GM21737 (cell line): ENCODE measurements around the gene ELAVL4.
"Not testable (repeated sequence)": the region's sequence is repeated elsewhere in the genome, so short reads cannot be mapped to it uniquely, and the experiment has no call there.

Experiments used
- ATAC-seq: cut with Tn5 transposase; IDR thresholded peaks from one replicate; pipeline ENCODE4 v1.9.1; 2021; ENCODE audit warnings: mild to moderate bottlenecking, moderate library complexity; ENCODE audit not compliant: unreplicated experiment

ELAVL4 gene

DNA sequence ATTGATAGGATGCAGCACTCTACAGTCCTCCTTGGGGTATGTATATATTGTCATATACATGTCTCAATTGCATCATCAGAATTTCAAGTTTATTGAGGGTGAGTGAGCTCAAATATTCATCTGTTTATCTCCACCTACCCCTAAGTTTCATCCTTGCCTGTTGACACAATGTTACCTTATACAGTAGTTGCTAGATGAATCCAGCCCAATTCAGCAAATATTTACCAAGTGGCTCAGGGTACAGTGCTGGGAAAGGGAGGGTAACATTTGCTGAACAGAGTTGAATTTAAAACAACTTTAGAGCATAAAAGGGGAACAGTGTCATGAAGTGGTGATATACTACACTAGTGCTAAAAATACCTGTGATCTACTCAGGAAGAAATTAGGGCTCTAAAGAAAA is 14.4 kb downstream of the ELAVL4 start:
- no peak for ATAC-seq

DNA sequence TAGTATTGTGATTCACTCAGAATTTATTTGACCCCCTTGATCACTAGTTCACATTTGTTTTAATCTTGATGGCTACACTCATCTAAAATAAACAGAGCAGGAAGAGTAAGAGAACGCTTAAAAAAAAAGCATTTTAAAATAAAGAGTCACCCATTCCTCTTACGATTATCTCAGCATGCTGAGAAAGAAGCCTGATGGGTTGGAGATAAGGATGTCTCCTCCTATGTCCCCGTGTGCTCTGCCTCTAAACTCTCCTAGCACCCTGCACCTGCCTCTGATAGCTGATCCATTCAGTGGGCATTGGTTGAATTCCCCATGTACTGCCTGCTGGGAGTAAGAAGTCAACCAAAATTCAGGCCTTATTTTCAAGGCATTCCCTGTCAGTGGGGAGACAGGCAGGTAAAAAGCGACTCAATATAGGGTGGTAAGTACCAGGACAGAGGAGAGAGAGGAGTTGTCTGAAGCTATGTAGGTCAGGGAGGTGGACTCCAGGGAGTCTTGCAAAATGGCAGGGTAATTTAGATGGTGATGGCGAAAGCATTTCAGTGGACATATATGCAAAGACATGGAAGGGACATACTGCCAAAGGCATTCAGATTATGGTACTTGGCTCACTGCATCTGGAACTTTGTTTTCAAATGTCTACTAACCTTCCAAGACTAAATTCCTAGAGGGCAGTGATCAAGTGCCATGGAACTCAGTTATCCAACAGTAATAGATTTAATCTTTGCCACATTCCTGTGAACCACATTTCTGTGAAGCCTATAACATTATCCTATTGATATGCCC is 18.4 kb downstream of the ELAVL4 start:
- no peak for ATAC-seq

DNA sequence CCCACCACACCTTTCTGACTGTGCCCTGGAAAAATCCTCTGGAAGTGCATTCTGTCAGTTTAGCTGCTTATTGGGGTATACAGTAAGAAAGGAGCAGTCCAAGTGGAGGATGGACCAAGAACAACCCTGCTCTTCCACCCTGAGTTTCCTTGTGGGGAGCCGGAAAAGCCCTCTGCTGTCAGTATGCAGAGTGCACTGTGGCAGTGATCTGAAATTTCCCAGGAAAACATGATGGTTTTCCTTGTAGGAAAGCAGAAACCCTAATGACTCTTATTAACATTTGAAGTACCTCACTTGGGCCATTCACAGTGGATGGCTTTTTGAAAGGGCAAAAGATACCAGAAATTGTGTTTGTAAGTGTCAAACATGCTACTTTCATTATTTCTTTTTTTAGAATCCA is 20.5 kb downstream of the ELAVL4 start:
- ATAC-seq: no peak

DNA sequence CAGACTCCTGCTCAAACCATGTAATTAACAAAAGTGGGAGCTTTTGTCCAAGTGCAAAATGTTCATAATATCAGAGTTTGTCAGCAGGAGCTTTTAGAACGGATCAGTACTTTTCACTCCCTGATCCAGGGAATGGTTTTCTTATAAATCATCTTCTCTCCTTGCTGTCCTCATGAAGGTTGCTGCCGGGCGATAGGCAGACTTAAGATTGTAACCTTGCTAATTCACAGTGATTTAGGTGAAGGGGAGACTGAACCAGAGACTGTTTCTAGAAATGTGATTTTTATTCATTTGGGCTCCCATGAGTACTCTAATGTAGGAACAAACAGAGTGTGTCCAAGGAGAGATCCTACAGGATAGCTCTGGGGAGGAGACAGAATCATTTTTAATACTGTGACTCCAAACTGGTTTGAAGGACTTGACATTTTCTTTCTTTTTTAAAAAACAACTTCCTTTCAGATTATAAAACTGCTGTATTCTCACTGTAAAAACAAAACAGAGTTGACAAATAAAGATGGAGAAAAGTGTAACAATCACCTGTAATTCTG is 23.7 kb downstream of the ELAVL4 start:
- ATAC-seq: no peak

DNA sequence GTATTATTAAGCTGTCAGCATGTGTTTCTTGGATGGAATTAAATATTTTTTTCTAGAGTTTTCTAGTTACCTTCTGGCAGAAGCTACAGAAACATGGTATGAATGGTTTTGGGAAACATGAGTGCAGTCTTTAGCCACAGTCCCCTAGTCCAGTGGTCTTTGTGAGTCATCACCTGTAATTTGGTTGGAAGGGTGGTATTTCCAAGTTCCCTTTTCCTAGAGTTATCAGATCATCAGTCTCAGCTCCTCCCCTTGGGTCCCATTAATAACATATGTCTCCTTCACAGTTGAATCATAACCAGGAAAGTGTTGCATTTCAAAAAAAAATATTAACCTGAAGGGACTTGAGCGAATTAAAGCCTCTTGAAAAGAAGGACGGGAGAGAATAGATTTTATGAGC is 27.0 kb downstream of the ELAVL4 start:
- ATAC-seq: no peak

DNA sequence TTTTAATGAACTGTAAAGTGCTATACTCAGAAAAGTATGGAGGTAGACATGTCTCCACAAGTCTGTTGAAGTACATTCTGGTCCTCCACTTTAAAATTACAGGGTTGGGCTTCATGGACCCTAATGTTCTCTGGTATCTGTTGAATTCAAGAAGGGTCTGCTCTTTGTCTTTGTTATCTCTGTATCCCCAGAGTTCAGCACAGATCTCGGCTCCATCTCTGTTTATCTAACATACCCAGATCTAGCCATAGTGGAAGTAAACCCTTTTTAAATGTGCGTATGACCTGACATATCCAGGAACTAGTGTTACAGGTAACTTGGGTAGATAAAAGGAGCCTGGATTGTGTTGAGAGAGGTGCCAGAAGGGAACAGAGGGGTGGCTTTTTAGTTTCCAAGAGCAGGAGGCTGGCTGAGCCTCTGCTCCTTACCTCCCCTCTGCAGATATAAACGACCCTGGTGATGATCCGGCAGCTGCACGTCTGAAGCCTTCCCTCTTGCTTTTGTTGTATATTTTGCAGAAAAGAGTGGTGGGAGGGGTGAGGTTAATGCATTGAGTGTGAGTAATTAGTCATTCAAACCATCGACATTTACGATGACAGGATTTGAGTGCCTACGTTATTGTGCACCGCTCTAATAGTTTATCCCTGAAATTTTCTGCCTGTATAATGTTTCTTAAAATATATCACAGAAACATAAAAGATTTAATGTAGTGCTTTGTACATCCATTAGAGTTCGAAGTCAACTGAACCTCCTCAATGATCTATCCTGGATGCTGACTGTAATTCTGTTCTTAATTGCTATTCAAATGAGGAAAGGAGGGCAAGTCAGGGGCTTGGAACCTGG is 30.8 kb downstream of the ELAVL4 start:
- ATAC-seq: no peak

DNA sequence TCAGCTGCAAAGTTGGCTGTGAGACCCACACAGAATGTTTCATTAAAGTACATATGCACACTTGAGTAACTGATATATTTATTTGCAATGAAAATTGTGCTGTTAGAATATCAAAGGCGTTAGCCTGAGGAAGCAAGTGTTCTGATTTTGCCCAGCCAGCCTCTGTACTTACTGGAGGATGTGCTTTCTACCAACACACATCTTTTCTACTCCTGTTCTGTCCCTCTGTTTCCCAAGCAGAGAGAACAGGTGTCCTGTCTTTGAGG is 31.4 kb downstream of the ELAVL4 start:
- no peak for ATAC-seq

DNA sequence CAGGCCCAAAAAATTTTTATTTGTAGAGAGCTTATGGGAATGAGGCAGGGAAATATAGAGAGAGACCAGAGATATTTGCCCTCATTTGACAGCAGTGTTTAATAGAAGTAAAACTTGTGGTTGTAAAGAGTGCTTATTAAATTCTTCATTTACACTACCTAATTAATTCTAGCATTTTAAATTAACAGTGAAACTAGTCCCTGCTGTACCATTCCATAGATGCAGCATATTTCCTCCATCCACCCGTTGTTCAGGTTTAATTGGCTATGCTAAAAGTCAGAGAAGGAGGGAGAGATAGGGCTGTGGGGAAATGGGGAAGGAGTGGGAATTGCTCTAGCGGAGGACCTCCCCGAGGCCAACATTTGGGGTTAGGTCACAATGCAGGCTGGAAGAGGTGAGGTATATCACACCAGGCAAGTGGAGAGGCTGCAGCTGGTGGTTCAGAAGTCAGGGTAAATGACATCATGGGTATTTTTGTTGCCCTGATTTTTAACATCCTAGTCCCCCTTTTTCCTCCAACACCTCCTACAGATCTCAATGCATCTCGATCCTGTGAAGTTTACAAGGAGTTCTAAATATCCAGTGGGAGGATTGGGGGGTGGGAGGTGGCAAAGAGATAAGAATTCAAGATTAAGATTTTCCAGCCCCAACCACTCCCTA is 38.6 kb downstream of the ELAVL4 start:
- no peak for ATAC-seq

DNA sequence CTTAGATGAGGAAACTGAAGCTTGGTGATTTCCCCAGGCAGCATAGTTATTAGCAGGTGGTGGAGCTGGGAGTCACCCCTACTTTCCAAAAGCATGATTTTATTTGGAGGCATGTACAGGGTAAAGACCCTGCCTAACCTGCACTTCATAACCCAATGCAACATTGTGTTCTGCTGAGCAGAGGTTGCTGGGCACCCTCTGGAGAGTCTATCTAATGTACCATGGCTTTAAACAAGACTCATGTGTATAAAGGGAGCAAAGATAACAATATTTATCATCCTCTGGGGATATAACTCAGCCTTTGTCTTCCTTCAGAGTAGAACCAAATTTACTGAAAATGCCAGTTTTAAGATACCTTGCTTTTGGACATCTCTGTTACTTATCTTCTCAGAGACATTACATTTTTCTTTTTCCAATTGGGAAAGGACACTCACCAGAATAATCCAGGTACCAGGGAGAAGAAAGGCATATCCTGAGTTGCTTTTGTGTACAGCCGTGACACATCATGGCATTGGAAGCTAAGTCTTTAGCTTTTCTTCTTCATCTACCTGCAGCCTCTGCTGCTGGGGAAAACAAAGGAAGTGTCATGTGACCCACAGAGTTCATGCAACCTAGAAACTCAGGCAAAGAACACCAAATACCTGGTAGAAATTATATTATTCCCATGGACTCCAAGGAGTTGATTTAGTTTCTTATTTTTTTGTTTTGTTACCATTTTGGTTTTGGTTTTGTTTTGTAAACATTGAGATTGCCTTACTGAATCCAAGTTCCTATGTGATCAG is 39.6 kb downstream of the ELAVL4 start:
- ATAC-seq: no peak

DNA sequence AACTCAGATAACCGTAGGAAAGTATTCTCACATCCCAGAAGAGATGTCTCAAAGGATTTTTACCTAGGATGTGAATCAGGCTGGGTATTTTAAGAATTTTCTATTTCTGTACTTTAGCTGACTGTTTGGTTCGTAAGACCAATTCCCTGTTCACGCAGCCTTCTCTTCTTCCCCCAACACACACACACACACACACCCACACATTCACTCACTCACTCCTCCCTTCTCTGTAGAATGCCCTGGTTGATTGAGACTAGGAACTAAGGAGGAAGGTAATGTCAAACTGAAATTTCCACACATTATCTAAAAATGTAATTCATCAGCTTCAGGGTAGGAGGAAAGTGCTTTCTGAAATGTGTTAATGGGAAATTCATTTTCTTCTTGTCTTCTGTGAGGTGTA is 43.5 kb downstream of the ELAVL4 start:
- no peak for ATAC-seq

DNA sequence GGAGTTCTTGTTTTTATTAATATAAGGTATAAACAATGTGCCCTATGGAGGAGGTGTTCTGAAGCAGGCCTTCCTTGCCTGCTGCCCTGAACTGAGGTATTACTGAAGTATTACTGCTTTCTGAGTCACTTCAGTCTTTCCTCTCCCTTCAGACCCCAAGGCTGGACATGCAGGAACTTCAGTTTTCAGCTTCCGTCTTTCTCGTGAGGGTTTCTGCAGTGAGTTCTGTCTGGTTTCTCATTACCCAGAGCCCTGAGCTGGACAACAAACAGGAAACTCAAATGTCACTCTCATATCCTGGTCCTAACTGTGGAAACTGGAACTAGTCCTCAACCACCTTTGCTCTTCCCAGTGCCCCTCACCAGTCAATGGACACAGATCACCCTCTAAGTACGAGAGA is 46.8 kb downstream of the ELAVL4 start:
- ATAC-seq: no peak

DNA sequence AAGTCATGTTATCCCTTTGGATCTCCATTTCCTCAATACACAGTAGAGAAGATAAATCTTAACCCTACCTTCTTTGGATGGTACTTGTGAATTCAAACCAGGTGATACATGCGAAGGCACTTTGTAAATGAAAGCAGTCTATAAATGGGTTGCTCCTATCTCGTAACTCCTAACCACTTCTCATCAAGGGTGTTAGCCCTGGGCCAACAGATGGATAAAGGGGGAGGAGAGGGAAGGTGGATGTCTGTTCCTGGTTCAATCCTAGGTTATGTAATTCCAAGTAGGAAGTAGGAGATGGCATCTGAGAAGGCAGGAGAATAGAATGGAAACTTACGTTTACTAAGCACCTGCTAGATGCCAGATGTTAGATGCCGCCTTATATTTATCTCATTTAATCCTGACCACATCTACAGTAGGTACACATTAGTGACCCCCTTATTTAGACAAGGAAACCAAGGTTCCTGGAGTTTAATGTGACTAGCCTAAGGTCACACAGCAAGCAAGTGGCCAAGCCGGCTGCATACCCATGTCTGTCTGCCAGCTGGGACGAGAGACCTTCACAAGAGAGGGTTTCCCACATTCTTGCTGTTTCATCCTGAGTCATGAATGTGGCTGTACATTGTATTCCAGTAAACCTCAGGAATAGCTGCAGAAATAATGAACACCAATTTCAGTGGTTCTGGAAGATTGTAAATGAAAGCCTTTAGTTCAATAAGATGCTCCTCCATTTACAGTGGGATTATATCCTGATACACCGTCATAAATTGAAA is 47.7 kb downstream of the ELAVL4 start:
- no peak for ATAC-seq

DNA sequence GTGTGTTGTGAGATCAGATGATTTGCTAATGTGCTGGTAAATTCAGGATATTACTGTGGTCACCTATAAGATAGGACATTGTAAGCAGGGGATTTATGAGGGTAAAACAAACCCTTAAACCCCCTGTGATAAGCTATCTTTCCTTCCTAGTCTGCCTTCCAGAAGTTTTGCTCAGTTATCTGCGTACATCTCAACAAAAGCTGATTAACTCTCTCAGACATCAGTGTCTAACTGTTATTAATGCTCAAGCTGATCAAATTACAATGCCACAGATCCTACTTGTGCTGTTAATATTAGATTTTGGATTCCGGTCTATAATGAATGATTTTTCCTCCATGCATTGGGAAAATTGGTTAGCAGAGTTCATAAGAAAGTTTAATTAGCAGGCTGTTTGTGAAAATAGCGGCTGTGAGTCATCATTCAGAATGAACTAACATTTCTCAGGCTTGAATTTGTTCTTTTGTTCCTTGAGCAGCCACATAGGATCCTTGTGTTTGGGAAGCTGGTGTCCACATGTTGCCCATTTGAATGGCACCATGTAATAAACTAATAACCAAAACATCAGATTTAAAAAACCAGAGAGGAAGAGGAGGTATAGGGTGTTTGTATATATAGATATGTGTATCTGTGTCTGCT is 48.7 kb downstream of the ELAVL4 start:
- no peak for ATAC-seq

DNA sequence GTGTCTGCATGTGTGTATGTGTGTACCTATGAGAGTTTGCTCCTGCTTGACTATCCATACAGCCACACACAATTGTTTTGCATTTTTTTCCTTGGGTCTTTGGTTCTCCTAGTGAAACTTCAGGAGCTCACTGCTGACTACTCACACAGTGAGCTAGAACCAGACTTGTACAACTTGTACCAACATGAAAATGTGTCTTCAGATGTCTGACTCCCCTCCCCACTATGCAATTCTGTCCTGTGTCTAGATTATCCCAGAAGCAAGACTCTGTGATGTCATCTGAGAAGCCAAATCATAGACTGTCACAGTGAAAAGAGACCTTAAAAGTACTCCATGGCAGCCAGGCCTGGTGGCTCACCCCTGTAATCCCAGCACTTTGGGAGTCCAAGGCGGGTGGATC is 49.7 kb downstream of the ELAVL4 start:
- no peak for ATAC-seq

DNA sequence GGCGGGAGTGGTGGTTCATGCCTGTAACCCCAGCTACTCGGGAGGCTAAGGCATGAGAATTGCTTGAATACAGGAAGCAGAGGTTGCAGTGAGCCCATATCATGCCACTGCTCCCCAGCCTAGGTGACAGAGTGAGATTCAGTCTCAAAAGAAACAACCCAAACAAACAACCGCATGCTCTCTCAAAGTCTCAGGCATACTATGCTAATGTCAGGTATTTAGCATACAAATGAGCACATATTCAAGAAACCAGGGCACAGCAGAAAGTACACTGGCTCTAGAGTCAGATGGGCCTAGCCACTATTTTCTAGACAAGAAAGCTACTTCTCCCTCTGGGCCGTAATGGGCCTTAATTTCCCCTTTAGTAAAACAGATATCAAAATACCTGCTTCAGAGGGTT is 55.0 kb downstream of the ELAVL4 start:
- no peak for ATAC-seq

DNA sequence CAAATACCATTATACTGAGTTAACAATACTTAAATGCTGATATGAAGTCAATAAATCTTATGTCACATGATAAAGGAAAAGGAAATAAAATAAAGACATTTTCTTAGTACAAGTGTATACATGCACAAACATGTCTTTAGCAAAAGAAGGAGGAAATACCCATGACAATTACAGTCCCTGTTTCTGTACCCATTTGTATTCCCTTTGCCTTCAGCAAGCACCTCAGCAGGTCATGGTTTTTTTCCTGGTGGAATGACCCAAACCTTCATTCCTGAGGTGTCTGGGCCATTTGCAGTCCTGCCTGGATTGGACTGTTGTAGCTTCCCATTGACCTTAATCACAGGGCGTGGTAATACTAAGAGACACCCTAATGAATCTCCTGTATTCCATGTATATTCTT is 57.6 kb downstream of the ELAVL4 start:
- ATAC-seq: not testable (repeated sequence)

DNA sequence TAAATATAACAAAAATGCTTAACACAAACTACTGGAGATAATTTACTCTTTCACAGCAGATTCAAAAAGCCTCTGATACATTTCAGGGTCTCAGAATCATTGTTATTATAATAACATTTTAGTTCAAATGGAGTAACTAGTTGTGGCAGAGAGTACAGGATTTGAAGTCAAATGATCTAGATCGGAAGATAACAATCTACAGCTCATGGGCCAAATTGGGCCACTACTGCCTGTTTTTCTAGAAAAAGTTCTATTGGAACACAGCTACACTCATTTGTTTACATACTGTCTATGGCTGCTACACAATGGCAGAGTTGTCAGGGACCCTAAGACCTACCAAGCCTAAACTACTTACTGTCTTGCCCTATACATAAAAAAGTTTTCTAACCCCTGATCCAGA is 63.6 kb downstream of the ELAVL4 start:
- ATAC-seq: no peak

DNA sequence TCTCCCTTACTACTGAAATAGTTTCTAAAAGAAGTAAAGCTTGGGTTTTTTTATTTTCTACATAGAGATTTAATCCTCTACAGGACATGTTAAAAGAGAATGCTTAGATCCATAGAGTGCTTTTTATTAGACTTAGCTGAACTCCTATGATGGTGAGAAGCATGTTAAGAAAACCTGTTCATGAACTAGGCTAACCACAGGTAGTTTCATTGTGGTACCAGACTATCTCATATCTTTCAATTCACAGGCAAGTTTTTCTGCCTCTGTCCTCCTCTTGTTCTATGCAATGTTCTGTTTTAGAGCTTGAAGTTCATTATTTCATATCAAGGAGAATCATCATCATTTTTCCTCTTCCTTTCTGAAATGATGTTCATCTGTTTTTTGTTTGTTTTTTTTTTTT is 65.4 kb downstream of the ELAVL4 start:
- no peak for ATAC-seq

DNA sequence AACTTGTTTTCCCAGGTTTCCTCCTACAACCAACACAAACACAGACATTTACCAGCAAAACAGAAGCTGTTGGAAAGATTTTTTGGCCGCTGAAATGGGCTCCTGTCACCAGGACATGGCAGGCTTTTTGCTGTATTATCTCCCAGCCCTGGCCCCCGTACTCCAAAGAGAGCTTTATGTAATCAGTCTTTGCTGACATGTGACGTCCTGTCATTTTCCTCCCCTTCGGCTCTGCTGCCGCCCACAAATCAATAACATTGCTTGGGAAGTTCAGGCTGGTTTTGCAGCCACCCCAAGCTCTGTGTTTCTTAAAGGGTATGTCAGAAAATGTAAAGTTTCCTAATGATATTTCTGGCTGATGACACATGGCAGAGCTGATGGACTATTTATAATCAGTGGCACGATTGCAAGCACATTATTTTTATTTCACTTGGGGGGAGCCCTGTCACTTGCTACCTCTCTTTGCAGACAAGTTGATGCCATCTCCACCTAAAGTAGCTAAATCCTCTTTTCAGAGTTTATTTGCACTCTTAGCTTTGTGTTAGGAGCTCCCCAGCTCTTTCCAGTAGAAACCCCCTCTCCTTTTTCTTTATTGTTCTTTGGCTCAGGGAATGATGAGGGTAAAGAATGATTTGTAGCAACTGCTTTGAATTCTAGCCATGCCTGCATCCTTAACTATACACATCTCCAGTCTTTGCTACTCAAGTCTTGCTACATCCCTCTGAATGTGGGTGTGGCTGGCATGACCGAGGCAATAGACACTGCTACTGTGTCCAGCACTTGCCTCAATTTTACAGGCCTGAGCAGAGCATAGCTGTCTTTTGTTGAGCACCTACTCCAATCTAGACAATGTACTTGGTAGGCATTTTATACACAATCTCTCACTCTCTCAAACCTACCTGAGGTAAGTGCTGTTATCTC is 67.3 kb downstream of the ELAVL4 start:
- no peak for ATAC-seq
